ENCODE measurements around the gene CBX1.
"Not testable (repeated sequence)": the region's sequence is repeated elsewhere in the genome, so short reads cannot be mapped to it uniquely, and the experiment has no call there.

The CBX1 gene

DNA sequence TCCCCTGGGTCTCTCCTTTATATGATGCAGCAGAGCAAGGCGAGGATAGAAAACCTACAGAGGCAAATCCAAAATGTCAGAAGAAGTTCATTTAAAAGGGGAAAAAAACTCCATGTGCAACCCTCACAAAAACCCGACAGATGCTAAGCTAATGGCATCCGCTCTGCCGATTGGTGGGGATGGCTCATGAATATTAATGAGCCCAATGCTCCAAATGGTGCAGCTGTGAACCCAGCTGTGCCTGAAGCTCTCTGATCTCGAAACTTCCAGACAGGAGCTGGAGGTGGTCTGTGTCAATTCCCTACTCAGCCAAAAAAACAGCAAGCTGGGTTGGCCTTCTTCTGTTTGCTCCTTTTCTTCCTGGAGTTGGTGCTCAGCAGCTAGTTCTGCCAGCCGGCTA lies 21.8 kb upstream of the CBX1 start:
- no peak for DNase-seq

DNA sequence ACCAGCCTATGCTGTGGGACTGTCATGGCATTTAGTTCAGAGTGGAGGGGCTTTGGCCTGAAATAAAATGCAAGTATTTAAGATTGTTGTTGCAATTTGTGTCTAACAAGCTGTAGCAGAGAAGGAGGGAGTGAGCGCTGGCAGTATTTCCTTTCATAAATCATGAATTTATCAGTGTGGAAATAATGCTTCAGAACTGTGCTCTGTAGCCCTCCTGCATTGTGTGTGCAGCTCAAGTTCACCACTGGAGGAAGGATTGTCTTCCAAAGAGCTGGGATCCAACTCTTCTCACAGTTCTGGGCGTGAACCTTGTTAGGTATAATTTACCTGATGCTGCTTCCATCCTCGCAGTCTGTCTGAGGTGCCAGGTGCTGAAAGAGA lies 21.4 kb upstream of the CBX1 start:
- DNase-seq = no peak

DNA sequence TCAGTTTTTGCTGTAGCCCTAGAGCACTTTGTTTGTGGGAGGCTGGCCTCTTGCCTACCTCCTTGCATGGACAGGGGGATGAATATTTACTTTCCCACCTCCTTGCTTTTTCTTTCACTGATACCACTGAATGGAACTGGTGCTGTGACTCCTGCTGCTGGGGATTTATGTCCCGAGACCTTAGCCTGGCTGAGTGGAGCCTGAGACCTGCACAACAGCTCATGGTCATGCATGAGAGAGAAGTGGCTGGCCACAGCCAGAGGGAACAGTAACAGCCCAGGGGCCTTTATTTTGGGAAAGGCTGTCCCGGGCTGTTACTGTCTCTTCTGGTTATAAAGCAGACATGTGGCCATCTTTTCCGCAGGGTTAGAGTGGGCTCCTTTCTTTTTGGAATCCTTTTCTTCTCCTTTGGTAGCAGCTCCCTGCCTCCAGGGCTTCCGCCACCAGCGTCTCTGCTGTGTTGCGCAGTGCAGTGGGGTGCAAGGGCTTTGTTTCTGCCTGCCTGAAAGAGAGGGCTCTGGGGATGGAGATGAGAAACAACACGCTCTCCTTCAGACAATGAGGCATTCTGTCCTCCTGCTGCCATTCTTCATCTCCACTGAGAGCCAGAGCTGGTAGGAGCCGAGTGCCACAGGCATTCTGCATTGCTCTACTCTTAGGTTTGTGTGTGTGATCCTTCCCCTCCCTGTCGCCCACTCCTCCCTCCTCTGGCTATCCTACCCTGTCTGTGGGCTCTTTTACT lies 20.8 kb upstream of the CBX1 start:
- peak in 1 of 3 experiments; percentile 68 for DNase-seq

DNA sequence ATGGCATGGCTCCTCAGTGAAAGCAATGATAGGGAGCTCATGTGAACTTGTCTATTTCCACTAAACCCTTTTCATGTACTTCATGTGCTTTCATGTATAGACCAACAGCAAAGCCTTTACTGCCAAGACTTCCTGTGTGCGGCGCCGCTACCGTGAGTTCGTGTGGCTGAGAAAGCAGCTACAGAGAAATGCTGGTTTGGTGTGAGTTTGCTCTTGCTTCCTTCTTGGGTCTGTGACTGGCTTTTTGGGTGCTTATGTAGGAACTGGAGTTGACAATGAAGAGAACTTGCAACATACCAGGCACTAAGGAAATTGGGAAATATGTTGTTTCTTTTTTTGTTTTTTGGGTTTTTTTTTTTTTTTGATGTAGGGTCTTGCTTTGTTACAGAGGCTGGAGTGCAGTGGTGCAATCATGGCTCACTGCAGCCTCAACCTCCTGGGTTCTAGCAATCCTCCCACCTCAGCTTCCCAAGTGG lies 12.0 kb upstream of the CBX1 start:
- no peak for DNase-seq

DNA sequence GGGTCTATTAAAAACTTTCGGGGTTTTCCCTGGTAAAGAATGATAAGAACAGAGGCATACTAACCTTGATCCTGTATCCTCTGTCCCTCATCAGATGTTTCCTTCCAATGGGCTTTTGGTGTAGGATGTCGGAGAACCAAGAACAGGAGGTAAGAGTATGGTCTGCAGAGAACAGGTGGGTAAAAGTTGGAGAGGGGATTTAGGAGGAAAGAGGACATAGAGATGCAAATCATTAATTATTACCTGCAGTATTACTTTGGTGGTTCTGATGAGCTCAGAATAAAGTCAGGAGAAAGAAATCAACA lies 10.6 kb upstream of the CBX1 start:
- no peak for DNase-seq

DNA sequence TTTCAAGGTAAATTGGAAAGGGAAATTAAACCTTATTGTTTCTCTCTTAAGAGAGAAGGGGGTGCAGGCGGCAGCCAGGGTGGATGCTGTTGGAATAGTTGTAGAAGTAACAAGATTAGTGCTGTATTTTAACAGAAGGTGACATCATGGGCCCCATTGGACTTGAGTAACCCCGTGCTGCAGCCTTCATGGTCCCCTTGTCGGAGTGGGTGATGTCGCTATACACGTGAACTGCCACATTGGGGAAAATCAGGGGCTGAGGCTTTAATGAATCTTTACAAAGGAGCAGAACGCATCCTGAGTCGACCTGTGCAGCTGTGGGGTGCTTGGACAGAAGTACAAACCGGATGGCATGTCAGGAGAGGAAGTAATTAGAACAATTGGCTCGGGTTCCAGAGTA lies 9.5 kb upstream of the CBX1 start:
- no peak for DNase-seq

DNA sequence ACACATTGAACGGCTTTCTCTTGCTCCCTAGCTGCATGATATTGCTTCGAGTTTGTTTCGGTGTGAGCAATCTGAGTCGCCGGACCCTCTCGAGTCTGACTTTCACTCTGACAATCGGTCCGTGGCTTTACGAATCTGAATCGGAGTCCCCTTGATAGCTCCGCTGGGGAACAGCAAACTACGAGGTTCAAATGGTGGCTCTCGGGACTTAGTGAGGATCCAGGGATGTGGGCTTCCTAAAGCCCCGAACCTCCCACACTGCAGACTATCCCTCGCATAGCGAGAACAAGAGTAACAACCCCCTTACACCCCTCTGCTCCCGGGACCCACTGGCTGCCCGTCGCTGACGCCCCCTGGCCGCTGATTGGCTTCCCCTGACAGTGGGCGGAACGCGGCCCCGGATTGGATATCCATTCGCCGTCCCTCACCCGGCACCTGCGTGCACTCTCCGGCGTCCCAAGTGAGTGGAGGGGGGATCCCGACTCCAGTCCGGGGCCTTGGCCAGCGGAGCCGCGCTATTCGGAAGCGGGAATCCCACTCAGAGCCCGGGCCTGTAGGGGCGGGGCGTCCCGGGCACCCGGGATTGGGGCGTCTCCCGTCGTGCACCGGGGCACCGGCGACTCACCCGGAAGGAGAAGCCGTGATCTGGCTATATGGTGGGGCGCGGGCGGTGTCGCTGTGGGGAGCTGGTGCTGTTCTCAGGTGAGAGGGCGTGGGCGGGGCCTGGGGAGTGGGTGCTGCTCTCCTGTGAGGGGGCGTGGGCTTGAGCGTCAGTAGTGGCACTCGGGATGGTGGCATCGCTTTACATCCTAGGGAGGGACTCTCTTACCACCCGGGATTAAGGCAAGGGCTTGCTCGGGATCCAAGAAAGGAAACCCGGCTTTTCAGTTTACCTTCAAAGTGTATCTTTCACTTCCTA lies 6.1 kb upstream of the CBX1 start, which contains the start of gene SNX11:
TSS of gene SNX11 (plus strand) at position 630 of the 919 bp plus-strand sequence. CDS start 4,278 bp downstream, outside the sequence.
- DNase-seq = peak; percentile 90 to 98 (median 95)

DNA sequence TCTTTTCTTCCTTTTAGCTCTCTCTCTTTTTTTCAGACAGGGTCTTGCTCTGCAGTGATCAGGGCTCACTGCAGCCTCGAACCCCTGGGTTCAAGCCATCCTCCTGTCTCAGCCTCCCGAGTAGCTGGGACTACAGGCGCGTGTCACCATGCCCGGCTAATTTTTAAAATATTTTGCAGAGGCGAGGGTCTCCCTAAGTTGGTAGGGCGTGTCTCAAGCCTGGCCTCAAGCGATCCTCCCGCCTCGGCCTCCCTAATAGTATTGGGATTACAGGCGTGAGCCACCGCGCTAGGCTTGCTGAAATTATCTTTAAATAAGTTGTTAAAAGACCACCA lies 5.5 kb upstream of the CBX1 start:
- DNase-seq = no peak

DNA sequence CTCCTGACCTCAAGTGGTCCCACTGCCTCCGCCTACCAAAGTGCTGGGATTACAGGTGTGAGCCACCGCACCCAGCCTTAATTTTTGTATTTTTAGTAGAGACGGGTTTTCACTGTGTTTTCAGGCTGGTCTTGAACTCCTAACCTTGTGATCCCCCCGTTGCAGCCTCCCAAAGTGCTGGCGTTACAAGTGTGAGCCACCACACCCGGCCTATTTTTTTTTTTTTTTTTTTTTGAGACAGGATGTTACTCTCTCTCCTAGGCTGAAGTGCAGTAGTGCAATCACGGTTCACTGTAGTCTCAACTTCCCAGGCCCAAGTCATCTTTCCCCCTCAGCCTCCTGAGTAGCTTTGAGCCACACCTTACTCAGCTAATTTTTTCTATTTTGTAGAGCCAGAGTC lies 3.2 kb upstream of the CBX1 start:
- DNase-seq = no peak

DNA sequence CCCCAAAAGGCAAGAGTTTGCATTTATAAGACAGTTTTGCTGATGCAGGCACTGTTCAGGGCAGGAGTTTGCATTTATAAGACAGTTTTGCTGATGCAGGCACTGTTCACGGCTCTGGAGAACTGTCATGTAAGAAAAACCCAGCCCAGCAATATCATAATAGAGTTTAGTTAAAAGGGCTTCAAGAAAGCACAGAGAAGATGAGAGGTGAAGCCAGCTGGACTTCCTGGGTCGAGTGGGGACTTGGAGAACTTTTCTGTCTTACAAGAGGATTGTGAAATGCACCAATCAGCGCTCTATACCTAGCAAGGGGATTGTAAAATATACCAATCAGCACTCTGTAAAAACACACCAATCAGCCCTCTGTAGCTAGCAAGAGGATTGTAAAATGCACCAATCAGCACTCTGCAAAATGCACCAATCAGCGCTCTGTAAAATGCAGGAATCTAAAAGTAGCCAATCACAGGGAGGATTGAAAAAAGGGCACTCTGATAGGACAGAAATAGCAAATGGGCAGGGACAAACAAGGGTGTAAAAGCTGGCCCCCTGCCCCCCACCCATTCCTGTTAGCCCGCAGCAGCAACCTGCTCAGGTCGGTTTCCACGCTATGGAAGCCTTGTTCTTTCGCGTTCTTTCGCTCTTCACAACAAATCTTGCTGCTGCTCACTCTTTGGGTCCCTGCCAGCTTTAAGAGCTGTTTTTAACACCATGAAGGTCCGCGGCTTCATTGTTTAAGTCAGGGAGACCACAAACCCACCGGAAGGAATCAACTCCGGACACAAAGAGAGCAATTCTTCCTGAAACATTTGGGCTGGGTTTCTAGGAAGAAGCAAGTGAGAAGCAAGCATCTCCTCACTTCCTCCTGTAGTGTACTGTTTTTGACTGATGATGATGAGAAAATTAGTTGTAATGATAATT lies 1.8 kb upstream of the CBX1 start:
- DNase-seq = no peak

DNA sequence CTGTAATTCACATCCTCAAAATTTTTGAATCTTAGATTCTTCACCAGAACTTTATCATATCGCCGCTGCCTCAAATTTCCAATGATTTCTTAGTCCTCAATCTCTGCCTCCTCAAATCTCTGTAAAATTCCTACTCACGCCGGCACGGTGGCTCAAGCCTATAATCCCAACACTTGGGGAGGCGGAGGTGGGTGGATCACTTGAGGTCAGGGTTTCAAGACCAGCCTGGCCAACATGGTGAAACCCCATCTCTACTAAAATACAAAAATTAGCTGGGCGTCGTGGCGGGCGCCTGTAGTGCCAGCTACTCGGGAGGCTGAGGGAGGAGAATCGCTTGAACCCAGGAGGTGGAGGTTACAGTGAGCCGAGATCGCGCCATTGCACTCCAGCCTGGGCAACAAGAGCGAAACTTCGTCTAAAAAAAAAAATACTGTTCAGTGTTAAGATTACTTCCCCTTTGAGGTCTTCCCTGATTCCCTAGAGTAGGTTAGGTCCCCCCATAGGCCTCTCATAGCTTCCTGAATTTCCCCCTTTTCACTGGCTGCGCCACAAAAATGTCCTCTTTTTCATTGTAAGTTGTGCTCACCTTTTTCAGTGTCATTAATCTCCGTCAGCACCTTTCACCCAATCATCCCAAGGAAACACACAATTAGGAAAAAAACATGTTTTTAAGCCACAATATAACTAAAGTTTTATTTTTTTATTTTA lies 919 bp upstream of the CBX1 start:
- DNase-seq = no peak

DNA sequence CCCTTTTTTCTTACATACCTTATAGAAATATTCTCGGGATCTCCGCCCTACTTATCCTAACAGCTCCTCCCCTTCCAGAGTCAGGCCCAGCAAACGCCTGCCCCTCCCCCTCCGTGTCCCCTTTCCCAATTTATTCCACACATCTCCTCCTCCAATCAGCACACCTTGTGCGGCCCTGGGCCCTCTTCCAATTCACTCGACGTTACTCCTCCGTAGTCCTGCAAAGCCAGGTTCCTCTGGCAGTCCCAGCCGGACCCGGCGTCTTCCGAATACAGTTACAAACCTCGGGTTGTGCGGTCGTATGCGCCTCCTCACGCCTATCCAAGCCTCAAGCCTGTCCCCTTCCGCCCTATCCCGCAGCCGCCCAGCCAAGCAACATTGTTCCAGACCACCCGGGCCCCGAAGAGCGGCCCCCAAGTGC lies 677 bp downstream of the CBX1 start:
- peak in 2 of 3 experiments; percentile 36 to 85 for DNase-seq

DNA sequence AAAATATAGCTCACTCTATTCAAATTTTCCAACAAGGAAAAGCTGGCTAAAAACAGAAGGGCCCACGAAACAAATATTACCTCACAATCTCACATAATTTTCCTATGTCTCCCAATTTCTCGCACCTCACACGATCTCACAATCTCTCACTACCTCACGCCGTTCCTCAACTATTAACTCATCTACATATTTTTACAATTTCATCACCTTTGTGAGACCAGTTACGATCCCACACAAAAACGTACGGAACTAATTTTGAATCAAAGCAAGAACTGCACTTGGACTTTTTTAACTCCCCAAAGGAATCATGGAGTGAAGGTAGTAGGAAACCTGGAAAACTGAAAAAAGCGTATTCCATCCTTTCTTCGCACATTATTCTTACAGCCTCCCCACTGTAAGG lies 1.1 kb downstream of the CBX1 start:
- DNase-seq = no peak

DNA sequence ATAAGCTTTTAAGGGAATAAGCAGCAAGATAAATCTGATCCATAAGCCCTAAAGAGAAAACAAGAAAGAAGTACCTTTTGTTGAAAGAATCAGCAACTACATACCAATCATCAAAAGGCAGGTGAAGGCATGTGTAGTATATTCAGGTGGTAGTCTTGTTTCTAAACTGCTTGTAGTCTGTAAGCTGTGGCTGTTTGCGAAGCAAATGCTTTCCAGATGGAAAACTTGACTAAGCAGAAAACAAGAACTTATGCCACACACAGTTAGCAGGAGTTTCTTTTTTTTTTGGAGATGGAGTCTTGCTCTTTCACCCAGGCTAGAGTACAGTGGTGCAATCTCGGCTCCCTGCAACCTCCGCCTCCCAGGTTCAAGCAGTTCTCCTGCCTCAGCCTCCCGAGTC lies 5.7 kb downstream of the CBX1 start:
- DNase-seq = no peak

DNA sequence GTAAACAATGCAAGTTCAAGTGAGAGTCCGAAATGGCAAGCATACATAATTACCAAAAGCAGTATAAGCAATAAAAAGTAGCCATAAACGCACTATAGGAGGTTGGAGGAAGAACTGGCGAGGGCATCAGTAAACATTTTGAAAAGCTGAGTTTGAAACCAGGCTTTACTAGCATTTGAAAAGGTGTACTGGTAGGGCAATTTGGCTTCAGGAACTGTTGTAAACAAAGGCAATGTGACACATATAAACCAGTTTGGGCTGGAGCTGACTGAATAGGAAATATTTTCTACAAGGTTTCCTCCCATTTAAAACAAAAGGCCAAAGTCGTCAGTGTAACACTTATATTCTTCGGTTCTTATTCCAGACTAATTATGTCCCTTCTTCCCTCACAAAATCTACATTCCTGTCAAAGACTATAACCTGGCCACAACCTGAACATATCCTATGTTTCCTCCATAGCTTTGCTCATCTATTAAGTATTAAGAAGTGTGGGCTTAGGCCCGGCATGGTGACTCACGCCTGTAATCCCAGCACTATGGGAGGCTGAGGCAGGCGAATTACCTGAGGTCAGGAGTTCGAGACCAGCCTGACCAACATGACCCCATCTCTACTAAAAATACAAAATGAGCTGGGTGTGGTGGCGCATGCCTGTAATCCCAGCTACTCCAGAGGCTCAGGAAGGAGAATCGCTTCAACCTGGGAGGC lies 7.8 kb downstream of the CBX1 start:
- DNase-seq = no peak

DNA sequence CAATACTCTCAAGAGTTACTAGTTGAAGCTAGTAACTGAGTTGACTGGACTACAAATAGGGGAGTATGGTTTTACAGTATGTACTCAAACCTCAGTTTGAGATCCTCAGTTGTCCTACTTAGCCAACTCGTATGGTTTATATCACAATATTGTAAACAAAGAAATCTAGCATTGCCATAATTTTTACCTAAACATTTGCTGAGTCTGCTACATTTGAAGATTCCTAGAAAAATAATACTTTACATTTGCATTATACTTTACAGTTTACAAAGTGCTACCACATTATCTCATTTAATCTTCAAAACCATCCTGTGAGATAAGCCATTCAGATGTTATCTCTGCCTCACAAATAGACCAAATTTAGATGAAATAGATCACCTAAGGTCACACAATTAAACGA lies 16.3 kb downstream of the CBX1 start:
- no peak for DNase-seq

DNA sequence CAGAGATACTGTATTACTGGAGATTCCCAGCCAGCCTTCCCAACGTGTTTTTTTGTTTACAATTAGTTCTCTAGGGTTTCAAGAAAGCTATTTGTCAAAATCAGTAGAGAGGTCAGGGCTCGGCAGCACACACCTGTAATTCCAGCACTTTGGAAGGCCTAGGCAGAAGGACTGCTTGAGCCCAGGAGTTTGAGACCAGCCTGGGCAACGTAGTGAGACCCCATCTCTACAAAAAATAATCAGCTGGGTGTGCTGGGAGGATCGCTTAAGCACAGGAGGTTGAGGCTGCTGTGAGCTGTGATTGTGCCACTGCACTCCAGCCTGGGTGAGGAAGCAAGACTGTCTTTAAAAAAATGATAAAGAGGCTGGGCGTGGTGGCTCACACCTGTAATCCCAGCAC lies 19.4 kb downstream of the CBX1 start:
- DNase-seq = no peak

DNA sequence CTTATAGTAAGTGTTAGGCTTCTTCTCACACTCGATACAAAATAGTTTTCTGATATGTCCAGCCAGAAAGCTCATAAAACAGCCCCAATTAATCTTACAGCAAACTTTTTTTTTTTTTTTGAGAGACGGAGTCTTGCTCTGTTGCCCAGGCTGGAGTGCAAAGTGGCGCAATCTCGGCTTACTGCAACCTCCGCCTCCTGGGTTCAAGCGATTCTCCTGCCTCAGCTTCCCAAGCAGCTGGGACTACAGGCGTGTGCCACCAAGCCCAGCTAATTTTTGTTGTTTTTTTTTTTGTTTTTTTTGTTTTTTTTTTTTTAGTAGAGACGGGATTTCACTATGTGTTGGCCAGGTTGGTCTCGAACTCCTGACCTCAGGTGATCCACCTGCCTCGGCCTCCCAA lies 24.1 kb downstream of the CBX1 start:
- DNase-seq = not testable (repeated sequence)

DNA sequence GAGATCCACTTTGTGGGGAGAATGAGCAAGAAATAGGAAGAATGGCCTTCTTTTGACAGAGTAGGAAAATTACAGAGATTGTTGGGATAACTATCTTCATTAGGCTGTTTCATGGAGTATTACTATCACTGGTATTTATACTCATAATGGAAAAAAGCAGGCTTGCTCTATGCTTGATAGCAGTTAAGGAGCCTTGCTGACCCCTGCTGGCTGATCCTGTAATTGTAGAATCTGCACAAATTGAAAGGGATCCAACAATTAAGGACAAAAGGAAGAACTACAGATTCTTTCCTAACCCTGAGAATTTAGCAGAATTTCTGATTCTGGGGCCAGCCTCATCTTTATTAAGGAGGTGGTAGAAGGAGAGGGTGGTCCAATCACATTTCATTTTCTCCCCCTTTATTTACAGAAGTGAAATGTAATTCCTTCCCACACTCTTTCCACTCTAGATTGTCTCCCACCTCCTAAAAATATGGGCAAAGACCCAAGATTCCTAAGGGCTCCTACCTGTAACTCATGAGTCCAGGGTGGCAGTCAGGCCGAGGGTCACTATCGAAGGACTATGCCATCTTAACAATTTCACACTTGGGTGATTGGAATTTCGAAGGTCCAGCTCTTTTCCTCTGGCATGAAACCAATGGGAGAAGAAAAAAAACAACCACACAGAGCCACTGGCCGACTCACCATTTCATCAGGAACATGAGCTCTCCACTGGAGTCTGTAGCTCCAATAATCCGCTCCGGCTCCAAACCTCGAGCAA lies 26.8 kb downstream of the CBX1 start:
- DNase-seq = peak; percentile 35 to 81 (median 72)

DNA sequence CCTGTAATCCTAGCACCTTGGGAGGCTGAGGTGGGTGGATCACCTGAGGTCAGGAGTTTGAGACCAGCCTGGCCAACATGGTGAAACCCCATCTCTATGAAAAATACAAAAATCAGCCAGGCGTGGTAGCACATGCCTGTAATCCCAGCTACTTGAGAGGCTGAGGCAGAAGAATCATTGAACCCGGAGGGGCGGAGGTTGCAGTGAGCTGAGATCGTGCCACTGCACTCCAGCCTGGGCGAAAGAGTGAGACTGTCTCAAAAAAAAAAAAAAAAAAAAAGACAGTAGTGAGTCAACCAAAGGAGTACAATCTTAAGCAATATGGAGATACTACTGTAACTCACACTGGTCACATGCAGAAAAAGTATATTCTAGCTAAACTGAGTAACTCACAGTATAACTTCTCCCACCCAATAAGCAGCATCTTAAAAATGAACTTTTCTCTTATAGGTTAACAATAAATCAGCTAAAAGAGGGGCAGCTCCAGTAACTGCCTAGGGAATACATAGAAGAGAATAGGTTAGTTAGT lies 27.6 kb downstream of the CBX1 start:
- not testable (repeated sequence) for DNase-seq

DNA sequence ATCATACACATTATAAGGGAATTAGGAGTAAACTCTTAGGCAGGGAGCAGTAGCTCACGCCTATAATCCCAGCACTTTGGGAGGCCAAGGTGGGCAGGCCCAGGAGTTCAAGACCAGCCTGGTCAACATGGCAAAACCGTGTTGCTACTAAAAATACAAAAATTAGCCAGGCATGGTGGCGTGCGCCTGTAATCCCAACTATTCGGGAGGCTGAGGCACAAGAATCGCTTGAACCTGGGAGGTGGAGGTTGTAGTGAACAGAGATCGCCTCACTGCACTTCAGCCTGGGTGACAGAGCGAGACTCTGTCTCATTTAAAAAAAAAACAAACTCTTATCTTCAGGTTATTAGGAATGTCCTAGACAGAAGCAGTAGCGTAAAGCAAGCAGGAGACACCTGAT lies 28.5 kb downstream of the CBX1 start:
- DNase-seq = not testable (repeated sequence)

All from NCI-H1417 (cell line).